ENCODE measurements around the gene C9orf85.
"Not testable (repeated sequence)": the region's sequence is repeated elsewhere in the genome, so short reads cannot be mapped to it uniquely, and the experiment has no call there.

C9orf85 gene, protein sequence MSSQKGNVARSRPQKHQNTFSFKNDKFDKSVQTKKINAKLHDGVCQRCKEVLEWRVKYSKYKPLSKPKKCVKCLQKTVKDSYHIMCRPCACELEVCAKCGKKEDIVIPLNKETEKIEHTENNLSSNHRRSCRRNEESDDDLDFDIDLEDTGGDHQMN

GRCh38 chr9:71911061-71911907, at the start of gene C9orf85, which contains the start of gene ABHD17B:
Gene C9orf85 (plus strand): TSS chr9:71911639. CDS start chr9:71911735, 96 bp downstream.
Gene ABHD17B (minus strand): TSS chr9:71911193. CDS start chr9:71875080, 36,113 bp downstream.
- peak; percentile 99 for DNase-seq

DNA sequence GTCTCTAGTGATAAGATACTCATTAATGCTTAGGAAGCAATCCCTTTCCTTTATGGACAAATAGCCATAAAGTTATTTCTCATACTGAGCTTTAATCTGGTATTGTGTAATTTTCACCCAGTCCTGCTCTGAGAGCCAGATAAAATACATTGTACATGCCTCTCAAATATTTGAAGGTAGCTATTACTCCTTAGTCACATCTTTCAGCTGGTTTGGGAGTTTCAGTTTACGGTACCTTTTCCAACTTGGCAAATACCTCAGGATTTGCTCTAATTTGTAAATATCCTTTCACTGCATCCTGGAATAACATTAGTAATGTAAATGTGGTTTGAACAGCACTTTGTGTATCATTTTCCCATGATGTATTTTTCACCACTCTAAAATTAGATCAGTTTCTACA, 47.8 kb upstream of the C9orf85 start:
- DNase-seq: no peak

- no peak for DNase-seq
Observed at GRCh38 chr9:71875345-71875744, 36.1 kb upstream of the C9orf85 start.

GRCh38 chr9:71876106-71876505, 35.3 kb upstream of the C9orf85 start:
- DNase-seq: no peak

DNA sequence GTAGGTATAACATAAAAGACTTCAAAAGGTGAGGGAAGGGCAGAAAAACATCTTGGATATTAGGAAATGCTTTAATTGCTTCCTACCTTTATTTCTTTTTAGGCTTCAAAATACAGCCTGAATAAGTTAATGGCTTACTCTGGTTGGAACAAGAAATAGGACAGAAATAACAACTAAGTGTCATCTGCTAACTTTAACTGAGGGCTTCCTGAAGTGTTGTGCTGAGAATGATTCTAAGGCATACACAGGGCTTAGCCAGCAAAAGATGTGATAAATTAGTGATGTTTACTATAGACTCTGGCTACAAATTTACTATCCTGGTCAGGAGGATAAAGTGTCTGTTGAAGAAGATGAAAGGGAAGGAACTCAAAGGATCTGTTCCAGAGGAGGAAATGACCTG, 34.6 kb upstream of the C9orf85 start:
- no peak for DNase-seq

- DNase-seq: no peak
Observed at GRCh38 chr9:71878327-71879274, 32.8 kb upstream of the C9orf85 start.

DNA sequence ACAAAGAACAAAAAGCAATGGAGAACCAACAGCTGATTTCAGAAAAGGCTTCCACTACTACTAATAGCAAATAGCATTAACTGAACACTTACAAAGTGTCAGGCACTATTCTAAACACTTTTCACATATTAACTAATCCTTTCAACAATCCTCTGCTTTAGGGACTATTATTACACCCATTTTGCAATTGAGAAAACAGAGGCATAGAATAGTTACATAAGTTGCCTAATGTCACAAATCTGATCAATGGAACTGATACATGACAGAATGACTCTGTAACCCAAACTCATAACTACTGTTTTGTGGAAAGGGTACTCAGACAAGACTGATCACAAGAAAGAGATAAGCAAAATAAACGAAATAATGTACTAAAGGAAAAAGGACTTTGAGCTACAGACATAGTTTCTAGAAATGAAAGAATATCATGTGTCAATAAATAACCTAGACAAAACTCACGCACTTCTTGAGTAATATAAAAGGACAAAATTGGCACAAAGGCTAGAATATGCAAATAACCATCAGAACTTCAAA, 31.7 kb upstream of the C9orf85 start:
- no peak for DNase-seq

- no peak for DNase-seq
Observed at GRCh38 chr9:71884005-71884404, 27.4 kb upstream of the C9orf85 start.

GRCh38 chr9:71885467-71885866, 26.0 kb upstream of the C9orf85 start:
- DNase-seq: no peak

GRCh38 chr9:71886015-71886414, 25.4 kb upstream of the C9orf85 start:
- no peak for DNase-seq

DNA sequence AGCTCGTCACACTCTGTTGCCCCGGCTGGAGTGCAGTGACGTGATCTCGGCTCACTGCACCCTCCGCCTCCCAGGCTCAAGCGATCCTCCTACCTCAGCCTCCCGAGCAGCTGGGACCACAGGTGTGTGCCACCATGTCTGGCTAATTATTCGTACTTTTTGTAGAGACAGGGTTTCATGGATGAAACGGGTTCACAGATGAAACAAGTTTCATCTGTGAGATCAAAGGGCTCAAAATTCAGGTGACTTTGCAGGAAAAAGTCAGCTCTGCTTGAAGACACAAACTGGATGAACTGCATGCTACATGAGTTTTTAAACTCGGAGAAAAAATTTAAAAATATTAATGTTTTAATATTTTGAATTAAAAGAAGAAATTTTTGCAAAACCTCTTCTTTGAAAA, 24.9 kb upstream of the C9orf85 start:
- DNase-seq: no peak

- DNase-seq: no peak
Observed at GRCh38 chr9:71887362-71887761, 24.1 kb upstream of the C9orf85 start.

DNA sequence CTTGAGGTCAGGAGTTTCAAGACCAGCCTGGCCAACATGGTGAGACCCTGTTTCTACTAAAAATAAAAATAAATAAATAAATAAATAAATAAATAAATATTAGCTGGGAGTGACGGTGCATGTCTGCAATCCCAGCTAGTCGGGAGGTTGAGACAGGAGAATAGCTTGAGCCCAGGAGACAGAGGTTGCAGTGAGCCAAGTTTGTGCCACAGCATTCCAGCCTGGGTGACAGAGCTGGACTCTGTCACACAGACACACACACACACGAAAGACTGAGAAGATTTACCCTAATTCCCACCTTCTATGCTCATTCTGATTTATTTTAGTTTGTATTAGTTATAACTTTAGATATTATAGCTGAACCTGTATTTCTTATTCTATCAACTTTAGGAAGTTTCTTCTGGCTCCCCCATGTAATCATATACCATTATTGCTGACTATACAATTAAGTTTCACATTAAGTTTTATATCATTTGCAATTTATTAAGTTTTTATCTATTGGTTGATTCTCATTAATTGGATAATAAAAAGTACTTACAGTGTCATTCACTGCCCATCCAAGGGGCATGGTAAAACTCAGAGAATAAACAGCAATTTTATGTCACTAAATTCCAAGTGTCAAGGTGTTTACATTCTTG, 21.3 kb upstream of the C9orf85 start:
- DNase-seq: no peak

- DNase-seq: no peak
Observed at GRCh38 chr9:71891557-71892189, 19.8 kb upstream of the C9orf85 start.

- no peak for DNase-seq
Observed at GRCh38 chr9:71895117-71895516, 16.3 kb upstream of the C9orf85 start.

DNA sequence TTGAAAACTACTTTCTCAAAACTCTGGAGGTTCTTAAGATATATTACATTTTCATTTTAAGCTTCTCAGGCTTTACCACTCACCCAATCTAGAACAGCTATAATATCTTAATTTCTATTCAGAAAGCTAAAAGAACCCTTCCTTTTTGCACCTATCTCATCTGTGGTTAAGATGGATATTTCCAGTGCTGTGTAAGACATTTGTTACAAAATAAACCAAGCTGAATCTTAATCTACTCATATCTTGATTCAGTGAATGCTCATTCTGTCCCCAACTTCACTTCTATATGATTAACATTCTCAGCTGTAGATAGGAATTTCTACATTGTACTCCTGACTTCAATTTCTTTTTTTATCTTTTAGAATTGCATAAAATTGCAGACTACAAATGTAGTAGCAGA, 15.5 kb upstream of the C9orf85 start:
- DNase-seq: no peak

DNA sequence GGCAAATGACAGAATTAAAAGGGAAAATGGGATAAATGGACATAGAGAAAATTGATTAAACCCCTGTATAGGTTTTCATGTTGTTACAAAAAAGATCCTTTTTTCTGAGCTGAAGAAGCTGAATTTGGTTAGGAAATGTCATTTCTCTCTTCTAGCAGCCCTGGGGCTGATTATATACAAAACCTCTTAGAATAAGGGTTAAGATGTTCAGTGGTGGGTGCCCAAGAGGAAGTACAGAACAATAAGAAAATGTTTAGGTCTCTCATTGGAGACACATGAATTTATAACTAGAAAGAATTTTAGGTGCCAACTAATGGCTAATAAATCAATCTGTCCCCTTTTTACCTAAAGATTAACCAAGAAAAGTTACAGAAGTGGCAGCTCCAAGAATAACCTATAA, 14.7 kb upstream of the C9orf85 start:
- DNase-seq: no peak

DNA sequence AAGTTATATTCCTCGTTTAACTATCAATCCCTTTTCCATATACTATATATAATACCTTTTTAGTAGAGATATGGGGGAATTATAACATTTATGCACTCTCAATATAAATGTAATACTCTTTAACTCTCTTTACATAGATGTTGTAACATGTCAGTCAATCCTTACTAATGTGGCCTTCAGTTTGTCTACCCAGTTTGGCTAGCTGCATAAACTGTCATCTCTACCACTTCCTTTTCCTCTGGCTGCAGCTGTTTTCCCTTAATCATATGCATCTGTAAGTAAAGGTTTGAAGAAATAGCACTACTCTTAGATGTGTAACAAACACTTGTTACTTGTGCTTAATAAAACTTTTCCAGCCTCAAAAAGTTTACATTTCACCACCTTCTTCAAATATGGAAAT, 13.9 kb upstream of the C9orf85 start:
- no peak for DNase-seq

DNA sequence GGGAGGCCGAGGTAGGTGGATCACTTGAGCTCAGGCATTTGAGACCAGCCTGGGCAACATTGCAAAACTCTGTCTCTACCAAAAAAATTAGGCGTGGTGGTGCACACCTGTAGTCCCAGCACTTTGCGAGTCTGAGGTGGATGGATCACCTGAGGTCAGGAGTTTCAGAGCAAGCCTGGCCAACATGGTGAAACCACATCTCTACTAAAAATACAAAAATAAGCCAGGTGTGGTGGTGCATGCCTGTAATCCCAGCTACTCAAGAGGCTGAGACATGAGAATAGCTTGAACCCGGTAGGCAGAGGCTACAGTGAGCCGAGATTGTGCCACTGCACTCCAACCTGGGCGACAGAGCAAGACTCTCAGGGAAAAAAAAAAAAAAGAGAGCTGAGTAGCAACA, 12.7 kb upstream of the C9orf85 start:
- DNase-seq: not testable (repeated sequence)

DNA sequence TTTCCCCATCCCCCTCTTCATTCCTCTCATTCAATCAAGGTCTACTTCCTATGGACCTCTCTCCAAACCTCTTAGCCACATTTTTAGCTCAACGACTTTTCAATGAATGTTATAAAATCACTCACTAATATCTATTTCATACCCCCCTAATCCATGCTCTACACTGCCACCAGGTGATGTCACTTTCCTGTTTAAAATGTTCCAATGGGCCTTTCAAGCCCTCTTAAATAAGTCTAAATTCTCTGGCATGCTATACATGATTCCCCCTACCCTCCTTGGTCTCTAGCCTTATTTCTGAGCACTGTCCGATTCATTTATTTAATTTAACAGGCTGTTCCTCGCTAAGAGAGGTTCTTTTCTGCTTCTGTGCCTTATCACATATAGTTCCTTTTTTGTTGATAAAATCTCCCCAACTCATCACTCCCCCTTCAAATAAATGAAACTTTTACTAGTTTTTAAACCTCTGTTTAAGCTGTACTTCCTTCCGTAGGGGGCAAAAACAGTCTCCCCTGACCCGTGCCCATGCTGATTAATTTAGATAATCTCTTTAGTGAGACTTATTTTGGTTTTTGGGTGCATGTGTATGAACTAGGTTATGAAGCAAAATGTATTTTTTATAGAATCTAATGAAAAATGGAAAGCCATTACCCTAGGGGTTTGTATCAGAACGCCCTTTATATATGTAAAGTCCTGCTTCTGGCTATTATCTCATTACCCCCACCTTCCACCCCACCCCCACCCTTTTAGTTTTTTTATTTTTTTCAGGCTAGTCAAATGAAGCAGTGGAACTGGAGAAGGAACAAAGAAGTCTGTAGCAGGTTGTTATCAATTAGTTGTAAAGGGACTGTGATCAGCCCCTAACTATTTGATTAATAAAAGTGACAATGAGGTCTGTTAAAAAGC, 9.5 kb upstream of the C9orf85 start:
- no peak for DNase-seq

GRCh38 chr9:71904076-71904475, 7.4 kb upstream of the C9orf85 start:
- no peak for DNase-seq

Measured in NCI-H1105 (cell line).